HepG2 (cell line): Measurements from ENCODE around the gene CXCR5. TPM values are rescaled to one million over a fixed set of nuclear protein-coding genes. Genes with fewer than 3 reads are reported as not detected.
A peak's percentile ranks its signal among the peaks of the same experiment; 100 is the strongest.

ENCODE experiments used
- ATF7 ChIP-seq, 2 experiments: fragments of 450-650 bp in 1 of 2; sonication (generic) in 1 of 2; formaldehyde crosslinking in 1 of 2; IDR thresholded peaks; 2 replicates each; pipeline versions ENCODE4 v1.4.0 to v1.6.1; 2016 to 2020; ENCODE audit warnings: antibody characterized with exemption in 1 of 2, mild to moderate bottlenecking in 1 of 2, missing genetic modification reagents in 1 of 2
- HMG20B ChIP-seq: conservative IDR thresholded peaks from 2 replicates; pipeline ENCODE4 v1.6.1; 2016; ENCODE audit warnings: missing genetic modification reagents, missing compliant biosample characterization
- HNRNPUL1 ChIP-seq: fragments of 200-400 bp; formaldehyde crosslinking; IDR thresholded peaks from 2 replicates; pipeline ENCODE4 v1.6.1; 2017; ENCODE audit warnings: low read depth, mild to moderate bottlenecking, low read length, moderate library complexity
- IRX3 ChIP-seq: sonication (generic); formaldehyde crosslinking; IDR thresholded peaks from 2 replicates; pipeline ENCODE4 v1.8.1; 2023; ENCODE audit warnings: mild to moderate bottlenecking, low read depth, missing genetic modification reagents, borderline replicate concordance
- KLF6 ChIP-seq: IDR thresholded peaks from 2 replicates; pipeline ENCODE4 v1.8.0; 2016; ENCODE audit warnings: missing biosample characterization, missing genetic modification reagents
- MZF1 ChIP-seq: sonication (generic); formaldehyde crosslinking; IDR thresholded peaks from 2 replicates; pipeline ENCODE4 v1.8.1; 2023; ENCODE audit warnings: mild to moderate bottlenecking, missing genetic modification reagents, borderline replicate concordance
- NR2C2 ChIP-seq: sonication (generic); formaldehyde crosslinking; IDR thresholded peaks from 2 replicates; pipeline ENCODE4 v1.4.0; 2020; ENCODE audit warnings: missing genetic modification reagents, mild to moderate bottlenecking, moderate library complexity, borderline replicate concordance
- PHF8 ChIP-seq: sonication (generic); formaldehyde crosslinking; IDR thresholded peaks from 2 replicates; pipeline ENCODE4 v1.5.0; 2020; ENCODE audit warnings: missing genetic modification reagents
- RAD51 ChIP-seq: fragments of 450-650 bp; IDR thresholded peaks from 2 replicates; pipeline ENCODE4 v1.6.1; 2016; ENCODE audit warnings: borderline replicate concordance
- TGIF2 ChIP-seq: IDR thresholded peaks from 2 replicates; pipeline ENCODE4 v1.6.1; 2016; ENCODE audit warnings: control low read depth, missing compliant biosample characterization
- ZBTB26 ChIP-seq: IDR thresholded peaks from 2 replicates; pipeline ENCODE4 v1.6.1; 2016; ENCODE audit warnings: missing compliant biosample characterization, missing genetic modification reagents, borderline replicate concordance
- ZMYM2 ChIP-seq: sonication (generic); formaldehyde crosslinking; IDR thresholded peaks from 2 replicates; pipeline ENCODE4 v1.8.0; 2022; ENCODE audit warnings: mild to moderate bottlenecking, missing genetic modification reagents
- ZNF280D ChIP-seq: sonication (generic); formaldehyde crosslinking; IDR thresholded peaks from 2 replicates; pipeline ENCODE4 v1.5.1; 2020; ENCODE audit warnings: mild to moderate bottlenecking, missing genetic modification reagents
- ZNF318 ChIP-seq: sonication (generic); formaldehyde crosslinking; IDR thresholded peaks from 2 replicates; pipeline ENCODE4 v1.4.0; 2020; ENCODE audit warnings: mild to moderate bottlenecking, missing genetic modification reagents
- ZNF337 ChIP-seq: sonication (generic); formaldehyde crosslinking; IDR thresholded peaks from 2 replicates; pipeline ENCODE4 v1.5.1; 2020; ENCODE audit warnings: missing genetic modification reagents, low read depth, mild to moderate bottlenecking, borderline replicate concordance
- ZNF367 ChIP-seq: sonication (generic); formaldehyde crosslinking; IDR thresholded peaks from 2 replicates; pipeline ENCODE4 v1.4.0; 2020; ENCODE audit warnings: missing genetic modification reagents, borderline replicate concordance
- ZNF782 ChIP-seq: sonication (generic); formaldehyde crosslinking; IDR thresholded peaks from 2 replicates; pipeline ENCODE4 v1.4.0; 2020; ENCODE audit warnings: missing genetic modification reagents, mild to moderate bottlenecking, borderline replicate concordance
- polyA plus RNA-seq, 8 experiments: library from polyadenylated mRNA; depleted of rRNA in 3 of 8; stranded (reverse) in 7 of 8; unstranded in 1 of 8; fragments of >200 nt; fragmentation: Illumina TruSeq in 4 of 8; extraction: Trizol in 4 of 8; gene quantifications; 2 replicates each; pipeline versions ENCODE4 v1.2.1 to v1.2.3, GENCODE V29; 2011 to 2016; ENCODE audit warnings: low read depth in 4 of 8, missing spikeins in 1 of 8, mixed read lengths in 1 of 8; ENCODE audit not compliant: insufficient read depth in 1 of 8
- total RNA-seq, 5 experiments: library from RNA; depleted of rRNA; stranded (reverse); fragments of >200 nt; fragmentation: Illumina TruSeq; extraction: Trizol; gene quantifications; 2 replicates each; pipeline ENCODE4 v1.2.3, GENCODE V29; 2016; ENCODE audit warnings: low read depth in 1 of 5

The CXCR5 gene
- total and polyA plus RNA-seq, 2 of the 13 experiments (the other 11 are each of a cell fraction or from before 2014, with no cell fraction given), result not detected

GRCh38 chr11:118911113-118911879 is 27.6 kb downstream of the CXCR5 start (continued):
- TF ChIP-seq HNRNPUL1 (no peak), HMG20B (CRISPR knock-in tag) (no peak), ZNF337 (CRISPR knock-in tag) (no peak), ZNF280D (CRISPR knock-in tag) (no peak), IRX3 (no peak), PHF8 (CRISPR knock-in tag) (peak; percentile 47; the same call in 1 of the 2 replicates), ZMYM2 (CRISPR knock-in tag) (no peak), TGIF2 (CRISPR knock-in tag) (no peak), ZBTB26 (CRISPR knock-in tag) (no peak), ZNF318 (CRISPR knock-in tag) (no peak), RAD51 (no peak), MZF1 (CRISPR knock-in tag) (no peak), ZNF367 (CRISPR knock-in tag) (no peak), KLF6 (no peak), NR2C2 (CRISPR knock-in tag) (peak; percentile 53), ATF7 (IDR thresholded peaks at IDR 0.05) (no peak), ATF7 (CRISPR knock-in tag; IDR thresholded peaks at IDR 0.05) (no peak), ZNF782 (CRISPR knock-in tag) (peak; percentile 79; the same call in 1 of the 2 replicates)
